GM21526 (cell line): ENCODE data around the gene SAFB2.

Experiments used
- ATAC-seq: cut with Tn5 transposase; IDR thresholded peaks from one replicate; pipeline ENCODE4 v1.9.1; 2021; ENCODE audit warnings: moderate library complexity; ENCODE audit not compliant: unreplicated experiment, low FRiP score

SAFB2 gene

GRCh38 chr19:5622465-5623396, at the start of gene SAFB2, which contains the start of gene SAFB:
Gene SAFB2 (minus strand): TSS chr19:5622776. CDS start chr19:5622715, 61 bp downstream.
Gene SAFB (plus strand): TSS chr19:5623083. CDS start chr19:5623206, 123 bp downstream.
- ATAC-seq, result peak; percentile 71

GRCh38 chr19:5671600-5671999, 49.0 kb upstream of the SAFB2 start:
- ATAC-seq, result no peak

DNA sequence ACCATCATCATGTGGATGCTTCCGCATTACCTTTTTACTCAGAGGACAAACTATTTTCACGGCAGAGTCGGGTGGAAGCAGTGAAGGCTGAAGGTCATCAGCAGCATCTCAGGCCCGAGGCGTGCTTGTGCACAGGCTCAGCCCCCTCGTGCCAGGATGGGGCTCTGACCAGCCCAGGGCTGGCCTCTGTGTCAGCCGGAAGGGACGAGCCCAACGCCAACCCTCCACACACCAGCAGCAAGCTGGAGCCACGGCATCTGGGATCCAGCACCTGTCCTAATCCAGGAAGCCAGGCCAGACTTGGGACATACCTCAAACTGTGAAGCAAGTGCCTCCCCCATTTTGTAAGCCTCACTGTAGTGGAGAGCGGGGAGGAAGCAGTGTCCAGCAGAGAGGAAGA, 46.6 kb upstream of the SAFB2 start:
- no peak for ATAC-seq

DNA sequence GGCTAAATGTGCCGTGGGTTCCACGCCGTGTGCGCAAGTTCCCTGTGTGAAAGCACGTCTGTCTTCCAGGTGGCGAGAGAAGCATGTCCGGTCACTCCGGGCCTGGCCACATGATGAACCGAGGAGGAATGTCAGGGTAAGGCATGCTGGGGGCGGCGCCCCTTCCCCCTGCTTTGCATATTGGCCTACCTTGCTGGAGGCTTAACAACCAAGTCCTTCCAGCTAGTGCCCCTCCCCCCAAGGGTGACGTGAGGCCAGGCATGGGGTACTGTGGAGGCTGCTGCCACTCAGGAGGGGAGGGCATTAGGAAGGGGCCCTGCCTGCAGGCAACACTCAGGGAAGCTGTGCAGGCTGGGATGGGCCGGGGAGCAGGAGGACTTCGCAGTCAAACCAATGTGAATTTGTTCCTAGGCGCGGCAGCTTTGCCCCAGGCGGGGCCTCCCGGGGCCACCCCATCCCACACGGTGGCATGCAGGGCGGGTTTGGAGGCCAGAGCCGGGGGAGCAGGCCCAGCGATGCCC, 45.2 kb upstream of the SAFB2 start:
- no peak for ATAC-seq

- no peak for ATAC-seq
Measured at GRCh38 chr19:5666921-5667610, 44.5 kb upstream of the SAFB2 start.

GRCh38 chr19:5665781-5666513, 43.4 kb upstream of the SAFB2 start:
- no peak for ATAC-seq

DNA sequence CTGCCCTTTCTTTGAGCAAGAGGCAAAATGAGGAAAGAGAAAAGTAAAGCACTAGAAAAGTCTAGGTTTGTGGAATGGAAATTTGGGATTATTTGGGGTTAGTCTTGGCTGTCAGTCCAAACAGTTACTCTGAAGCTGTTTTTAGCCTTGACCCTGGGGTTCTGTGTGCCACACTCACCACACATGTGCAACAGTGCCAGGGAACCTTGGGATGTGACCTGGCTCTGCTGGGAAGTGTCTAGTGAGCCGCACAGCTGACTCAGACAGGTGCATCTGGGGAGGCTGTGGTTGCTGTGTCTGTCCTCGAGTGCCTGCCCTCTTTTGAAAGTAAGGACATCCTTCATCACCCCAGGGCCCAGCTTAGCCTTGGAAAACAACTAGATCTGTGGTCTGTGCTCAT, 41.9 kb upstream of the SAFB2 start:
- no peak for ATAC-seq

- ATAC-seq, result no peak
Measured at GRCh38 chr19:5663904-5664303, 41.3 kb upstream of the SAFB2 start.

GRCh38 chr19:5661483-5661882, 38.9 kb upstream of the SAFB2 start:
- ATAC-seq, result no peak

GRCh38 chr19:5655412-5655811, 32.8 kb upstream of the SAFB2 start:
- ATAC-seq, result no peak

- no peak for ATAC-seq
Measured at GRCh38 chr19:5654931-5655330, 32.4 kb upstream of the SAFB2 start.

GRCh38 chr19:5652261-5652660, 29.7 kb upstream of the SAFB2 start:
- ATAC-seq, result no peak

DNA sequence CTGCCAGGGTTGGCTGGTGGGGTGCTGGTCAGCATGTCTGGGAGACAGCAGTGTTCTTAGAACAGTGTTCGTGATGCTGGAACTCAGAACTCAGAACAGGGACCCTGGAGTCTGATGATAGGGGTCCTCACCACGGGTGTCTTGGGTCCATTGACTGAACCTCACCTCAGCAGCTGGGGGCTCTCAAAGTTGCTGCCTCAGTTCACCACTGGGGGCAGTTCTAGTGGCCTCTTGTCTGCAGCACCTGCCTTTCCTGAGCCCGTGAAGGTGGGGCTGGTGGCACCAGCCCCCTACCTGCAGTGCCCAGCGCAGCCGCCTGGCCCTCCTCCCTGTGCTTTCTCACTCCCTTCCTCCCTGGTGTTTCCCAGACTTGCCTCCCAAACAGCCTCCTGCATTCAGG, 28.8 kb upstream of the SAFB2 start:
- ATAC-seq, result no peak

DNA sequence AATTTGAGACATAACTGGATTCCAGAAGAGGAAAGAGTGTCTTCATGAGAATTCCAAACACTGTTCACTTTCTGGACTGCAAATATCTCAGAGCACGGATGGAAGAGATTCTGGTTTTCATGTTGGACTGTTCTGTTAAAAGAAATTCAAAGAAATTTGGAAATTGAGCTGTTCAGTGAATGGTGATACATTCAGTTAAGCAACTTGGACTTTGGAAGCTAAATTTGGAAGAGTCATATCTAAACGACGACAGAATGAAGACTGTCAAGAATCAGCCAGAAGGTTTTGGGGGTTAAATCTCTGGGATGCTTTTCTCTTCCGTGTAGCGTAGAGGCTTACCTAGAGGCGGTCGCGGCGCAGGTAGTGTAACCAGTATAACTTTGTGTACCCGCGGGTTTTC, 25.9 kb upstream of the SAFB2 start:
- ATAC-seq, result no peak

GRCh38 chr19:5646703-5647102, 24.1 kb upstream of the SAFB2 start:
- no peak for ATAC-seq

DNA sequence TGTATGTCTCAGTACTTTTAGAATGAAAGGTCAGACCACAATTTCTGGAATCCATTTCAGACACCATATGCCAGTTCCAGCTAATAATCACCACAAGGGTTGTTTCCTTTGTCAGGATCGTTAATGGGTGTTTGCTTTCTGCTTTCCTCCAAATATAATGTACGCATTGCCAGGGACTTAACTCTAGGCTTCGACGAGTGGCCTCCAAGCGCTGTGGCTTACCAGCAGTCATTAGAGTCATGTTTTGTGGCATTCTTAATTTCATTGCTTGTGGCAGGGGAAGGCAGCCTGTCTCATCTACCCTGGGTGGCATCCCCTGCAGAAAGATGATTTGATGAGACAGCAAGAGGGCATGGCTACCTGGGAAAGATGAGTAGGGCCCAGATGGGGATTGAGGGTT, 22.8 kb upstream of the SAFB2 start:
- ATAC-seq, result no peak

GRCh38 chr19:5644037-5644436, 21.5 kb upstream of the SAFB2 start:
- ATAC-seq, result no peak

GRCh38 chr19:5643060-5643459, 20.5 kb upstream of the SAFB2 start:
- no peak for ATAC-seq

DNA sequence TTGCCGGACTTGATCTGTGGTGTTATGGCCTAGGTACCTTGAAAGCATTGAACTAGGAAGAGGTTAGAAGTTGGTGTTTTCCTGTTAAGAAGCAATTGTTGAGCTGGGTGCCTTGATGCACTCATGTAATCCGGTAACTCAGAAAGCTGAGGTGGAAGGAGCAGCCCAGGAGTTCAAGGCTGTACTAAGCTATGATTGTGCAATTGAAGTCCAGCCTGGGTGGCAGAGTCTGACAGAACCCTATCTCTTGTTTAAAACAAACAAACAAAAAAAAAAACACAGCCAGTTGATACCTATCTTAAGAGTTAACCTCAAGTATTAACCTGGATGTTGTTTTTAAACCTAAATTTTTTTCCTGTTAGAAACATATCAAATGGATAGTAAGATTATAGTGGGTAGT, 19.6 kb upstream of the SAFB2 start:
- ATAC-seq, result no peak

DNA sequence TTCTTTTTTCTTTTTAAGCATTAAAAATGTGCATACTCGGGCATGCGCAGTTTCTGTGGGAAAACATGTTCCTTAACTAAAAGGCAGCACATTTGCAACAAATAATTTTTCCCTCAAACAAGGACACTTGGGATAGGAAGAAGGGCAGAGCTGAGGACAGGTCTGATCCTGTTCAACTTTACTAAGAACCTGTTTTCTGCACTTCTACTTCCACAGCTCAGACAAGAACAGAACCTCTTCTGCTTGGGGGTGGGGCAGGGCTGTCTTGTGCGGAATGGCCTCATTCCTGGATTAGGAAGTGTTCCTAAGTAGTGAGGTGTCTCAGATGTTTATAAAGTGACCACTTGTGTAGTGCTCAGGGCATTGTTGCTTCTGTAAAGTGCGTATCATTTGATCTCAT, 18.6 kb upstream of the SAFB2 start:
- no peak for ATAC-seq

- no peak for ATAC-seq
Measured at GRCh38 chr19:5637971-5638370, 15.4 kb upstream of the SAFB2 start.
